ENCODE results near the gene MAPK6.
A peak's percentile ranks its signal among the peaks of the same experiment; 100 is the strongest.

Gene MAPK6

GRCh38 chr15:52013151-52013791 is 5.7 kb upstream of the MAPK6 start:
- Histone ChIP-seq H3K9ac (ENCODE audit: low read depth, low read length) (no peak overlapping the region), H3K36me3 (ENCODE audit: control insufficient read depth, insufficient read depth, low read length) (no peaks in the 10 kb centered on the region), H3K9me3 (ENCODE audit: control insufficient read depth, insufficient read depth, low read length) (no peaks in the 10 kb centered on the region), H3K27me3 (ENCODE audit: control insufficient read depth, insufficient read depth, low read length) (no peaks in the 10 kb centered on the region), H3K4me1 (ENCODE audit: control insufficient read depth, insufficient read depth, low read length) (no peaks in the 10 kb centered on the region), H3K4me3 (ENCODE audit: low read depth, low read length) (no peak overlapping the region)

GRCh38 chr15:52014616-52015015 is 4.4 kb upstream of the MAPK6 start:
- Histone ChIP-seq H3K9me3 (ENCODE audit: control insufficient read depth, insufficient read depth, low read length) (no peaks in the 10 kb centered on the region), H3K27me3 (ENCODE audit: control insufficient read depth, insufficient read depth, low read length) (no peaks in the 10 kb centered on the region), H3K4me1 (ENCODE audit: control insufficient read depth, insufficient read depth, low read length) (no peaks in the 10 kb centered on the region), H3K9ac (ENCODE audit: low read depth, low read length) (no peak overlapping the region), H3K4me3 (ENCODE audit: low read depth, low read length) (no peak overlapping the region), H3K36me3 (ENCODE audit: control insufficient read depth, insufficient read depth, low read length) (no peaks in the 10 kb centered on the region)

GRCh38 chr15:52016316-52016715 is 2.7 kb upstream of the MAPK6 start:
- Histone ChIP-seq H3K36me3 (ENCODE audit: control insufficient read depth, insufficient read depth, low read length) (no peaks in the 10 kb centered on the region), H3K4me1 (ENCODE audit: control insufficient read depth, insufficient read depth, low read length) (no peaks in the 10 kb centered on the region), H3K4me3 (ENCODE audit: low read depth, low read length) (no peak overlapping the region), H3K27me3 (ENCODE audit: control insufficient read depth, insufficient read depth, low read length) (no peaks in the 10 kb centered on the region), H3K9ac (ENCODE audit: low read depth, low read length) (no peak overlapping the region), H3K9me3 (ENCODE audit: control insufficient read depth, insufficient read depth, low read length) (no peaks in the 10 kb centered on the region)

GRCh38 chr15:52018244-52018643 is 775 bp upstream of the MAPK6 start:
- H3K4me1 ChIP-seq (ENCODE audit: control insufficient read depth, insufficient read depth, low read length): peaks cover 3% of the 10 kb centered on the region
- no peaks in the 10 kb centered on the region for H3K36me3 ChIP-seq (ENCODE audit: control insufficient read depth, insufficient read depth, low read length)
- H3K9ac ChIP-seq (ENCODE audit: low read depth, low read length): no peak overlapping the region
- H3K4me3 ChIP-seq (ENCODE audit: low read depth, low read length): peak overlapping the region; percentile 71
- H3K27me3 ChIP-seq (ENCODE audit: control insufficient read depth, insufficient read depth, low read length): no peaks in the 10 kb centered on the region
- H3K9me3 ChIP-seq (ENCODE audit: control insufficient read depth, insufficient read depth, low read length): no peaks in the 10 kb centered on the region

GRCh38 chr15:52019394-52020220 is 588 bp downstream of the MAPK6 start:
- no peaks in the 10 kb centered on the region for H3K27me3 ChIP-seq (ENCODE audit: control insufficient read depth, insufficient read depth, low read length)
- H3K4me3 ChIP-seq (ENCODE audit: low read depth, low read length): peak overlapping the region; percentile 96
- H3K9ac ChIP-seq (ENCODE audit: low read depth, low read length): peak overlapping the region; percentile 81
- H3K4me1 ChIP-seq (ENCODE audit: control insufficient read depth, insufficient read depth, low read length): peaks cover 6% of the 10 kb centered on the region
- H3K9me3 ChIP-seq (ENCODE audit: control insufficient read depth, insufficient read depth, low read length): no peaks in the 10 kb centered on the region
- H3K36me3 ChIP-seq (ENCODE audit: control insufficient read depth, insufficient read depth, low read length): no peaks in the 10 kb centered on the region

GRCh38 chr15:52020221-52021085 is 1.4 kb downstream of the MAPK6 start:
- Histone ChIP-seq H3K27me3 (ENCODE audit: control insufficient read depth, insufficient read depth, low read length) (no peaks in the 10 kb centered on the region), H3K36me3 (ENCODE audit: control insufficient read depth, insufficient read depth, low read length) (no peaks in the 10 kb centered on the region), H3K4me1 (ENCODE audit: control insufficient read depth, insufficient read depth, low read length) (peaks cover 6% of the 10 kb centered on the region), H3K4me3 (ENCODE audit: low read depth, low read length) (peak overlapping the region; percentile 96), H3K9ac (ENCODE audit: low read depth, low read length) (peak overlapping the region; percentile 81), H3K9me3 (ENCODE audit: control insufficient read depth, insufficient read depth, low read length) (no peaks in the 10 kb centered on the region)

- Histone ChIP-seq H3K4me3 (ENCODE audit: low read depth, low read length) (peak overlapping the region; percentile 96), H3K9ac (ENCODE audit: low read depth, low read length) (no peak overlapping the region), H3K27me3 (ENCODE audit: control insufficient read depth, insufficient read depth, low read length) (no peaks in the 10 kb centered on the region), H3K36me3 (ENCODE audit: control insufficient read depth, insufficient read depth, low read length) (no peaks in the 10 kb centered on the region), H3K4me1 (ENCODE audit: control insufficient read depth, insufficient read depth, low read length) (peaks cover 6% of the 10 kb centered on the region), H3K9me3 (ENCODE audit: control insufficient read depth, insufficient read depth, low read length) (no peaks in the 10 kb centered on the region)
These were observed 2.2 kb downstream of the MAPK6 start for GRCh38 chr15:52021128-52021671.

GRCh38 chr15:52021892-52022540 is 3.0 kb downstream of the MAPK6 start:
- Histone ChIP-seq H3K9ac (ENCODE audit: low read depth, low read length) (no peak overlapping the region), H3K36me3 (ENCODE audit: control insufficient read depth, insufficient read depth, low read length) (no peaks in the 10 kb centered on the region), H3K4me1 (ENCODE audit: control insufficient read depth, insufficient read depth, low read length) (peaks cover 6% of the 10 kb centered on the region), H3K4me3 (ENCODE audit: low read depth, low read length) (peak overlapping the region; percentile 31), H3K27me3 (ENCODE audit: control insufficient read depth, insufficient read depth, low read length) (no peaks in the 10 kb centered on the region), H3K9me3 (ENCODE audit: control insufficient read depth, insufficient read depth, low read length) (no peaks in the 10 kb centered on the region)

GRCh38 chr15:52023169-52023922 is 4.3 kb downstream of the MAPK6 start:
- no peak overlapping the region for H3K9ac ChIP-seq (ENCODE audit: low read depth, low read length)
- H3K27me3 ChIP-seq (ENCODE audit: control insufficient read depth, insufficient read depth, low read length): no peaks in the 10 kb centered on the region
- no peak overlapping the region for H3K4me3 ChIP-seq (ENCODE audit: low read depth, low read length)
- no peaks in the 10 kb centered on the region for H3K36me3 ChIP-seq (ENCODE audit: control insufficient read depth, insufficient read depth, low read length)
- H3K4me1 ChIP-seq (ENCODE audit: control insufficient read depth, insufficient read depth, low read length): peaks cover 6% of the 10 kb centered on the region
- H3K9me3 ChIP-seq (ENCODE audit: control insufficient read depth, insufficient read depth, low read length): no peaks in the 10 kb centered on the region

GRCh38 chr15:52028431-52029093 is 9.5 kb downstream of the MAPK6 start:
- no peaks in the 10 kb centered on the region for H3K36me3 ChIP-seq (ENCODE audit: control insufficient read depth, insufficient read depth, low read length)

More at GRCh38 chr15:52028431-52029093, 9.5 kb downstream of the MAPK6 start:
- Histone ChIP-seq H3K9ac (ENCODE audit: low read depth, low read length) (no peak overlapping the region), H3K4me1 (ENCODE audit: control insufficient read depth, insufficient read depth, low read length) (peaks cover 10% of the 10 kb centered on the region), H3K27me3 (ENCODE audit: control insufficient read depth, insufficient read depth, low read length) (no peaks in the 10 kb centered on the region), H3K9me3 (ENCODE audit: control insufficient read depth, insufficient read depth, low read length) (no peaks in the 10 kb centered on the region), H3K4me3 (ENCODE audit: low read depth, low read length) (no peak overlapping the region)
